Stomach (tissue), 4 donors: ENCODE results near the gene ANAPC7.
"Not testable (repeated sequence)": the region's sequence is repeated elsewhere in the genome, so short reads cannot be mapped to it uniquely, and the experiment has no call there.

Experiments
- CTCF ChIP-seq, 7 experiments: fragments of 450-650 bp in 4 of 7; fragments of 200-600 bp in 3 of 7; sonication (generic) in 3 of 7; IDR thresholded peaks; one replicate each; pipeline ENCODE4 v1.5.1; 2016 to 2019; ENCODE audit warnings: antibody characterized with exemption in 7 of 7, control low read depth in 2 of 7, mild to moderate bottlenecking in 1 of 7
- EP300 ChIP-seq: sonication (generic); formaldehyde crosslinking; IDR thresholded peaks from one replicate; pipeline ENCODE4 v1.6.1; 2017; ENCODE audit warnings: antibody characterized with exemption
- POLR2A ChIP-seq, 4 donors: fragments of 450-650 bp; IDR thresholded peaks; one replicate each; pipeline ENCODE4 v1.6.1; 2016; ENCODE audit warnings: antibody characterized with exemption in 4 of 4, control low read depth in 2 of 4, mild to moderate bottlenecking in 1 of 4, moderate library complexity in 1 of 4
- POLR2AphosphoS5 ChIP-seq, 3 donors: sonication (generic); formaldehyde crosslinking; IDR thresholded peaks; one replicate each; pipeline ENCODE4 v1.6.1; 2016; ENCODE audit warnings: antibody characterized with exemption in 3 of 3

GRCh38 chr12:110420644-110421043 lies 17.1 kb upstream of the ANAPC7 start:
- not testable (repeated sequence) for TF ChIP-seq CTCF (IDR thresholded peaks at IDR 0.05); POLR2A (IDR thresholded peaks at IDR 0.05); POLR2AphosphoS5 (IDR thresholded peaks at IDR 0.05); EP300
